ENCODE results near the gene ZMYND11.

DNA sequence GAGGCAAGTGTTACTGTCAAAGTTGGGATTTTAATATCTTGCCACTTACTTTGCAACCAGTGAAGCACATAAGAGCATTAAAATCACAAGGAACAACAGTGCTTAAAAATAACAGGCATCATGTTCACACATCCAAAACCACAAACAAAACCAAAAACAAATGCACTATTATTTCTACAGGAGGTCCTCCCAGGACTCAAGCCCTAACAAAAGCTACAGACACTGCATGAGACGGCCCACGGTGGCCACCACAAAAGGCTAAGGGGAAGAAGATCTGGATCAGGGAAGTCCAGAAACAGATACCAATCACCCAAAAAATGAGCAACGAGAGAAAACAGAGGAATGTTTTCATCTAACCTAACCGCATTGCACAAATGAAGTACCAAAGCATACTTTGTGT is 158.4 kb downstream of the ZMYND11 start:
- no peak for TF ChIP-seq POLR2AphosphoS5 (IDR thresholded peaks at IDR 0.05; ENCODE audit: borderline replicate concordance, low read depth, low read length)
- no peak for TF ChIP-seq EZH2 (IDR thresholded peaks at IDR 0.05)
- TF ChIP-seq FOXP2 (optimal IDR thresholded peaks at IDR 0.05; ENCODE audit: control extremely low read depth, extremely low read length, insufficient read depth), result no peak
